NB4 (cell line): Measurements from ENCODE around the gene DLX4.

Experiments
- DNase-seq: peaks from one replicate; pipeline ENCODE4 v3.0.0; 2010; ENCODE audit warnings: low read depth
- H3K4me3 ChIP-seq: one replicate; pipeline ENCODE4 v1.5.1; 2011; ENCODE audit warnings: mild to moderate bottlenecking, low read depth, low read length, moderate library complexity
- MYC ChIP-seq: IDR thresholded peaks from 2 replicates; pipeline ENCODE4 v1.6.1; 2011; ENCODE audit warnings: low read depth, low read length
- POLR2A ChIP-seq: IDR thresholded peaks from 2 replicates; pipeline ENCODE4 v1.6.1; 2011; ENCODE audit warnings: mild to moderate bottlenecking; ENCODE audit not compliant: insufficient read length; ENCODE audit errors: extremely low read depth
- TF ChIP-seq, protein P1 (sequence below): IDR thresholded peaks from one replicate; pipeline ENCODE4 v1.5.1; 2012; ENCODE audit warnings: low read depth, low read length
- TF ChIP-seq, protein P2 (sequence below): IDR thresholded peaks from 2 replicates; pipeline ENCODE4 v1.6.1; 2011; ENCODE audit warnings: low read depth, low read length

Gene DLX4

DNA sequence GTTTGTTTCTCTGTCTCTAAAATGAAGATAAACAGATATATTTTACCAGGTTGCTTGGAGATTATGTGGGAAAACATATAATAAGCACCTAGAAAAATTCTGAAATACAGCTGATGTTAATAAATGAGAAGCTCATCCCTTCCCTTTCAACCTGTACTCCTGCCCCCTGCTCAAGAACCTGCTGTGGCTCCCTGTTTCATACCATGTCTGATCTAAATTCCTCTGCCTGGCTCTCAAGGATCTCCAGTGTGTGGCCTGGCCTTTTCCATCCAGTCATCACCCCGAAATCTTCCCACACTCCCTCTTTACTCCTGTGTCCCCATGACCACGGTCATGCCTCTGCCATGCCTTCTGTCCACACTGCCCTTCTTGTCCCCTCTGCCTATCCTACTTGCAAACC, 19.4 kb upstream of the DLX4 start:
- DNase-seq = no peak
- TF ChIP-seq POLR2A (no peak), MYC (no peak)
- TF ChIP-seq, protein P1, sequence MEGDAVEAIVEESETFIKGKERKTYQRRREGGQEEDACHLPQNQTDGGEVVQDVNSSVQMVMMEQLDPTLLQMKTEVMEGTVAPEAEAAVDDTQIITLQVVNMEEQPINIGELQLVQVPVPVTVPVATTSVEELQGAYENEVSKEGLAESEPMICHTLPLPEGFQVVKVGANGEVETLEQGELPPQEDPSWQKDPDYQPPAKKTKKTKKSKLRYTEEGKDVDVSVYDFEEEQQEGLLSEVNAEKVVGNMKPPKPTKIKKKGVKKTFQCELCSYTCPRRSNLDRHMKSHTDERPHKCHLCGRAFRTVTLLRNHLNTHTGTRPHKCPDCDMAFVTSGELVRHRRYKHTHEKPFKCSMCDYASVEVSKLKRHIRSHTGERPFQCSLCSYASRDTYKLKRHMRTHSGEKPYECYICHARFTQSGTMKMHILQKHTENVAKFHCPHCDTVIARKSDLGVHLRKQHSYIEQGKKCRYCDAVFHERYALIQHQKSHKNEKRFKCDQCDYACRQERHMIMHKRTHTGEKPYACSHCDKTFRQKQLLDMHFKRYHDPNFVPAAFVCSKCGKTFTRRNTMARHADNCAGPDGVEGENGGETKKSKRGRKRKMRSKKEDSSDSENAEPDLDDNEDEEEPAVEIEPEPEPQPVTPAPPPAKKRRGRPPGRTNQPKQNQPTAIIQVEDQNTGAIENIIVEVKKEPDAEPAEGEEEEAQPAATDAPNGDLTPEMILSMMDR = no peak
- TF ChIP-seq, protein P2, sequence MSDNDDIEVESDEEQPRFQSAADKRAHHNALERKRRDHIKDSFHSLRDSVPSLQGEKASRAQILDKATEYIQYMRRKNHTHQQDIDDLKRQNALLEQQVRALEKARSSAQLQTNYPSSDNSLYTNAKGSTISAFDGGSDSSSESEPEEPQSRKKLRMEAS = no peak
- H3K4me3 ChIP-seq = no peak overlapping the region

DNA sequence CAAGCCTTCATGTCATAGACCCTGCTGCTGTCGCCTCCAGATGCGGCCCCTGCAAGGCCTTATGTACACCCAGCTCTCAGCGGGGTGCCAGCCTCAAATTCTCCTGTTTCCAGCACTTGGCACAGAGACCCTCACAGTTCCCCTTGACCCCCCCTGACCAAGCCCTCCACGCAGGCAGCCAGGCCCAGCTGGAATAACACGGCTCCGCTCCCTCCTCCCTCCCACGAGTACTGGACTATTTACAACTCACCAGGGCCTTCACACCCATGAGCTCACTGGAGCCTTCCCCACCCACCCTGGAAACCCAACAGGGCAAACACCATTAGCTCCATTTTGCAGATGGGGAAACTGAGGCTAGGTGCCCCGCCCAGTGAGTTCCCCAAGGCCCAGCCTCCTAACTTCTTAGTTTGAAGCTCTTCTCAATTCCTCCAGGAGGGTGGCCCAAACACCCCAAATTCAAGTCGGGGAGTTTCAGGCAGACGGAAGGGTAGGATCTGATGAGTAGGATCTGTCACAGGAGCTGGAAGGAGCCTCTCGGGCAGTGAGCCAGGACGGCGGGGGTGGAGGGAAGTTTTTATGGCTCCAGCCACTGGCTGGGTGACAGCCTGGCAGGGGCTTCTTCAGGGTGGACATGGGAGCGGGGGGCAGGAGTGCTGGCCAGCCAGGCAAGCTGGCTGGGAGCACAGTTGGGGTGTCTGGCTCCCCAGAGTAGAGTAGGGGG, 17.5 kb upstream of the DLX4 start:
- TF ChIP-seq POLR2A (no peak), MYC (no peak)
- TF ChIP-seq, protein P1 = no peak
- TF ChIP-seq, protein P2 = no peak
- H3K4me3 ChIP-seq = no peak overlapping the region
- DNase-seq = no peak

DNA sequence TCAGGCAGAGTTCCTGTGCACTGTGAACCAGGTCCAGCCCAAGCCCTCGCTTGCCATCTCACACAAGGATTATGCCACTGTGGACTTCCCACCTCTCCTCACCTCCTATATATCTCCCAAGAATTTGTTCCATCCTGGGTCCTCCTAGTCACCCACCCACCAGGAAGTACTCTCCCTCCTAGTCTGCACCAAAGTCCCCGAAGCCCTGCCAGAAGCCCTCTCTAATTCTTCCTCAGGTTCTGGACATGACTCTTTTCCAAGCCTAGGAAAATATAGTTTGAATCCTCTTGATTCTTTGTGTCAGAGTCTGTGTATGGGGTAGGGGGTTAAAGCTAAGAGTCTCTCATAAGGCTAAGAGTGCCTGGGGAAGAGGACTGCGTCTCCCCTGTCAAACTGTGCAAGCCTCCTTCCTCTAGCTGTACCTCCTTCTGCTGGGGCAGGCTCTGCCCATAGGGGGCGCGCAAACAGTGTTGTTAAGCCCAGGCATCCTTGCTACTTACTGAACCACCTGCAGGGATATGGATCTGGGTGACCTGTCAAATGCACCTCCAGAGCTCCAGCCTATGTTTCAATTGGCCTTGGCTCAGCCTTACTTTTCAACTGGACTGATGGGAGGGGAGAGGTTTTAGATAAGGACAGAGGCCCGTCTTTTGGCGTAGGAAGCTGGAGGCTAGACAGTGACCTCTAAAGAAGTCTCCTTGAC, 16.6 kb upstream of the DLX4 start:
- TF ChIP-seq, protein P2 = no peak
- TF ChIP-seq, protein P1 = peak; percentile 97
- TF ChIP-seq MYC = no peak
- DNase-seq = peak; percentile 82
- H3K4me3 ChIP-seq = no peak overlapping the region

DNA sequence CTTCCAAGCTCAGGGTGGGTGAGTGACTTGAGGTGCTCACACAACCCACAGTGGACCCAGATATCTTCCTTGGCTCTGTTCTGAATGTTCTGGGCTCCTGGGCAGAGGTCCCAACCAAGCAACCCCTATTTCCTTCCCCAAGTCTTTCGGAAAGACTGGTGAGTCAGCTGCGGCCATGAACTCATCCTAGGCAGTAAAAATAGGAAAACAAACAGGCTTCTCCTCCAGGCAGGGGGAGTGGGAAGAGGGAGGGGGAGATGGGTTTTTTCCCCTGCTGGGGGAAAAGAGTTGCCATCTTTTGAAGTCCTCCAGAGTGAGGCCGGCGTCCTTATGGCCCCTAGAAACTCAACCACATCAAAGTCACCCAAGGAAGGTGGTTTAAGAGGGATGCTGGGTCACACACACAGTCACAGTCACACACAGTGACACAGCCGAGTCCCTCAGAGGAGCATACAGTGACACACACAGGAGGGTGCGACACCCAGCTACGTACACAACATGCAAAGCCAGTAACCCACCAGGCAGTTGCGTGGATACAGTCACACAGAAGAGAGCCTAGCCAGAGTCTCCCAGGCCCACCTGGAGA, 16.0 kb upstream of the DLX4 start:
- DNase-seq = no peak
- TF ChIP-seq, protein P2 = no peak
- TF ChIP-seq, protein P1 = no peak
- no peak for TF ChIP-seq POLR2A
- TF ChIP-seq MYC = no peak
- H3K4me3 ChIP-seq = no peak overlapping the region

DNA sequence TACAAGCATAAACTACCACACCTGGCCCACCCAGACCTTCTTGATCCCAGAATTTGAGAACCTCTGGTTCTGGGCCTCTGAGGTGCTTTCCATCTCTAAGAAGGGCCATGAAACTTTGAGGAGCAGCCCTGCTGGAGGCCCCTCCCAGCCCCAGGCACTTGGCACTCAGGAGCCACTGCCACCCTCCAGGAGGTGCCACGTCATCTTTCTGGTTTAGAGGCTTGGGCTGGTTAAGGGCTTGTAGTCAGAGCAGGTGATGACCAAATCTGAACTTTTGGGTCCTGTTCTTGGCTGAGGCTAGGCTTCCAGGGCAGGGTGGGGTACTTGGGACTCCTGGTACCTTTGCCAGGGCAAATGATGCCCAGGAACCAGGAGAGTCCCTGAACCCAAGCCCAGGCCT, 13.8 kb upstream of the DLX4 start:
- no peak overlapping the region for H3K4me3 ChIP-seq
- TF ChIP-seq POLR2A = no peak
- TF ChIP-seq, protein P2 = no peak
- TF ChIP-seq, protein P1 = no peak
- no peak for TF ChIP-seq MYC
- DNase-seq = no peak
